GM21619 (cell line): ENCODE measurements around the gene VWC2L.

ENCODE experiments used
- ATAC-seq: cut with Tn5 transposase; IDR thresholded peaks from one replicate; pipeline ENCODE4 v1.9.1; 2021; ENCODE audit not compliant: unreplicated experiment

The VWC2L gene

DNA sequence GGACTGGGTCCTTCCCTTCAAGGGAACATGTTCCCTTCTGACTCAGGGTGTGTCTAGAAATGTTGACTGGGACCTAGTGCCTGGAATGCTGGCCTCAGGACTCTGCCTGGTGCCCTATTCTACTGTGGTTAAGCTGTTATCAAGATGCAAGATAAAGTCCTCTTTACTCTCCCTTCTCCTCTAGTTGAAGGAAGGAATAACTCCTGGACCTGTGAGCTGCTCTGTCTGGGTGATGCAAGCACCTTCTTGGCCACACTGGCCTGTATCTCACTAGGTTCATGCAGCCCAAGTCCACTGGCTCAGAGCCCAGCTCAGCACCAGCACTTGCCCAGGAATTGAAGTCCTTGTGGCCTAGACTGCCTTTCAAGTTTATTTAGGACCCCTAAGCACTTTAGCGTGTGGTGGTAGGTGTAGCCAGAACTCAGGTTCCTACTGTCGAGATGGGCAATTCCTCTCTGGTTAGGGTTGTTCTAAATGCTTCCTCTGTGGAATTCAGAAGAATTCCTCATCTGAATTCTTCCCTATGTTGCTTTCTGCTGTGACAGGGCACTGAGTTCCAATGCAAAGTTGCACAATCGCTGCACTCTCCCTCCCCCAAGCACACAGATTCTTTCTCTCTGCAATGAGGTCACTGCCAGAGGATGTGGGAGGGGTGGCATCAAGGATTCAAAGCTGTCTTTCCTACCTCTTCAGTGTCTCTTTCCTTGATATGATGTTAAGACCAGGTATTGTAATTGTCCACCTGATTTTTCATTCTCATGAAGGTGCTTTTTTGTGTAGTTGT, 54.7 kb downstream of the VWC2L start:
- no peak for ATAC-seq

GRCh38 chr2:214469728-214470127, 58.9 kb downstream of the VWC2L start:
- no peak for ATAC-seq

GRCh38 chr2:214471382-214471781, 60.5 kb downstream of the VWC2L start:
- ATAC-seq, result no peak

GRCh38 chr2:214471990-214472389, 61.1 kb downstream of the VWC2L start:
- ATAC-seq, result no peak

DNA sequence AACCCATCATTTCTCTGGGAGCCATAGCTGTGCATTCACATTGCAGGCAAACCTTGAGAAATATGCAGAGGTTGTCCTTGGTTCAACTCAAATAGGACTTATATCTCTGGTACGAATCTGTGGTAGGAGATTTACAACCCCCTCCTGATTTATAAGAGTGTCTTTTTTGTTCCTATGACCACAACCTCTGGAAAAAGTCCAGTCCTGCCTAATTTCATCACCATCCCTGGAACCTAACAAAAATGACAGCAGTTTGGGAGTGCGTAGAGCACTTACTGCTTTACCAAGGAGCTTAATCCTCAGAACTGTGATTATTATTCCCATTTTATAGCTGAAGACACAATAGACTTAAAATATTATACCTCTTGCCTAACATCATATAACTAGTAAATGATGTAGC, 66.5 kb downstream of the VWC2L start:
- no peak for ATAC-seq

DNA sequence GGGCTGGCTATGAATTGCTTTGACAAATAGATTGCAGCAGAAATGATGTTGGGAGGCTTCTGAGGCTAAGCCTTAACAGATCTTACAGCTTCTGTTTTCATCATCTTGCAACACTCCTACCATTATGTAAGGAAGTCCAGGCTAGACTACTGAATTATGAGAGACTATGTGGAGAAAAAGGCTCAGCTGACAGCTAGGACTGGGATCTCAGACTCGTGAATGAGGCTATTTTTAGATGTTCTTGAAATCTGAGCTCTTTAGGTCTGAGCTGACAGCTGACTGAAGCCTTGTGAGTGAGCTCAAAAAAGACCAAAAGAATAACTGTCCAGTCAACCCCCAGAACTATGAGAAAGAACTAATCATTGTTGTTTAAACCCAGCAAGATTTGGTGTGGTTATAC, 70.3 kb downstream of the VWC2L start:
- ATAC-seq, result no peak

GRCh38 chr2:214482728-214483127, 71.9 kb downstream of the VWC2L start:
- ATAC-seq, result no peak

DNA sequence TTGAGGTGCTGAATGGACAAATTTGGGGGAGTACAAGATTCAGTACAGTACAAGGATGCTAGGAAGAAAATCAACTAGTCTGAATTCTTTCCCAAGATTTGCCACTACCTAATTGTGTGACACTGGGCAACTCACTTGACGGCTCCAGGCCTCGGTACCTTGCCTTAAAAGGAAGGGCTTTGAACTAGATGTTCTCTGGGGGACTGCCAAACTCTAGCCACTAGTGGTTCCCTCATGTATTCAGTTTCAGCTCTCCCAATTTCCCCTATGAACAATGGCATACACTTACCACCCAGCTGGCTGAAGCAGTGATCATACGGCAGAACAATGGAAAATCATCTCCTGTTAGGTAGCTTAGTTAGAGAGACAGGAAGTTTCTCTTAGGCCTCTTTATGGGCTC, 73.4 kb downstream of the VWC2L start:
- ATAC-seq, result no peak

GRCh38 chr2:214484701-214485100, 73.8 kb downstream of the VWC2L start:
- no peak for ATAC-seq

DNA sequence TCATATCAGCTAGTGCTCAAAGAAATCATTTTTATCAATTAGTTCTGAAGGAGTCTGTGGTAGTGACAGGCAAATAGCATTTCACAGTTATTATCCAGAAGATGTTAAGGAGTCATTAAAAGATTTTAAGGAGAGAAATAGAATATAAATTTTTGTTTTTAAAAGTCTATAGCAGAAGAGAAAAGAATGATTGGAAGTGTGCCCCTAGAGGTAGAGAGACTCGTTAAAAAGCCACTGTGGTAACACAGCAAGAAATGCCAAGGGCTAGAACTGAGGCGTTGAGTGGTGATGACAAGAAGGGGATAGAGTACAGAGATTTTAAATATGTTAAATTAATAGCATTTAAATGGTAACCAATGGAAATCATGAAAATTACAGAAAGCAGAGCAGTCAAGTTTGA, 78.3 kb downstream of the VWC2L start:
- no peak for ATAC-seq

GRCh38 chr2:214489702-214490101, 78.8 kb downstream of the VWC2L start:
- ATAC-seq, result no peak

- no peak for ATAC-seq
These were observed 81.3 kb downstream of the VWC2L start for GRCh38 chr2:214492152-214492551.

DNA sequence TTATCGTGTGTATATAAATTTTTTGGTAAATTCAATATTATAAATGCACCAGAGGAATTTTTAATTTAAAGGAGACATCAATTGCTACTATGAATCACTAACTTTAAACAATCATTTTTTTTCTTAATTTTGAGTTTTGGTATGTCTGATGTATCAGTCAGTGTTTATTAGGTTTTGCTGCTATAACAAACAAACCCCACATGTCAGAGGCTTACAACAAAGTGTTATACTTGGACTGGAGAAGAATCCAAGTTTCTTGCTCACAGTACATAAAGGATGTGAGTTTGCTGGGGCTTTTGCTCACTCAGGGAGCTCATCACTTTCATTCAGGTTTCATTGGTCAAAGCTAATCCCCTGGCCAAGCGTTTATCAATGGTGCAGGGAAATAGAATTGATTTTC, 81.8 kb downstream of the VWC2L start:
- ATAC-seq, result no peak

DNA sequence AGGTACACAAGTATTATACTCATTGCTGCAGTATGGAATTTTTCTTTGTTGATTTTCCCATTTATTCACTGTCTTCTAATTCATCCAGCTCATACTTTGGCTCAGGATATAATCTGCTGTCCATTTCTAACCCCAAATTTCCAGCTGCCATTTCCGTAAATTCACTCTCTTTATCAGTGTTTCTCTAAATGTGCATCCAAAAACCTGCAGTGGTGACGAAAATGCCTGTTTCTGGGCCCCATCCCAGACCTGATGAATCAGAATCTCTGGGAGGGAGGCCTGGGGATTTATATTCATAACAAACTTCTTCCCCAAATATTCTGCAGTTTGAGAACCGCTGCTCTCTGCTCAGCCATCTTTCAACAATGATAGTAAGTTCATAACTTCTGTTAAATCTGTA, 86.6 kb downstream of the VWC2L start:
- ATAC-seq, result no peak

DNA sequence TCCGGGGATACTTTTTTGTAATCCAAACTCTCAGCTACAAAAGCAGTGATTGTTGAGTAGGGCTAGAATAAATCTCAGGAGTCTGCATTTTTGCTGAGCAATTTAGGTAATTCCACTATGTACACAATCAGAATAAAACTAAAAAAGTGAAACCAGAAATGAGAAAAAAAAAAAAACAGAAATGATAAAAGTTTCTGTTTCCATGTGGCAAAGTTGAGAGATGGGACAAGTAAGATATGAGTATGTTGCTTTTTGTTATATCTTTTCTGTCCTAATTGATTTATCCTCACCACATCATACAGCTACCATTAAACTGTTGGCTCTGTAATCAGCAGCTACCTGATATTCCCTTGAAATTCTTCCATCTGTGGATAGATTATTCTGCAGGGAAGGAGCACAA, 92.7 kb downstream of the VWC2L start:
- no peak for ATAC-seq

DNA sequence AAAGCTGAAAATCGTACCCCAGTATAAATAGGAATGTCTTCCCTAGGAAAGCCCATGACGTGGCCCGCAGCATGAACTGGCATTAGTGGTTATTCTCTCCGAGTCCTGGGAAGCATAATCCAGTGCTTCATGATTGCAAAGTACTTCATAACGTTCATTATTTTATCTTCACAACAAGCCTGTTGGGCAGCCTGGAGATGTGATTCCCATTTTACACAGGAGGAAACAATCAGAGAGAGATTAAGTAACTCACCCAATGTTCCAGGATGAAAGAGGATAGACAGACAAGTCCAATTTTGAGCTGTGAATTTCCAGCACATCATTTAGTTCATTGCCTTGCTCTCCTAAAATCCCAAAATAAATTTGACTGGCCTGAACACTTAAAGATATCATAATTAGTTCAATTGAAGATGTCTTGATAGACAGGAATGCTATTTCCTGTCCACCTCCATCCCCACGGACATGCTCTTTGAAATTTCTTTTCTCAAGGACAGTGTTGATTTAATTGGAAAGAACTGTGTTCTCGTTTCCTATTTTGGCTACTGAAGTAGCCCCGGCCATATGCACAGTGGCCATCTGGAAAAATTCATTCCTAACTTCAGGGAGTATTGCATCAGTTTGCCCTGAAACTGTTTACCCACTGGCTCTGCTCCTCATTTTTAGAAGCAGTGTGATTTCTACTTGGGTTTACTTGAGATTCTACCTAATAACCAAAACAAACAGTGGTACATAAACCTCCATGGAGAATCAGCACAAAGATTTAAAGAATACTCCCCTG, 93.9 kb downstream of the VWC2L start:
- ATAC-seq, result no peak

GRCh38 chr2:214507032-214507431, 96.2 kb downstream of the VWC2L start:
- ATAC-seq, result no peak

DNA sequence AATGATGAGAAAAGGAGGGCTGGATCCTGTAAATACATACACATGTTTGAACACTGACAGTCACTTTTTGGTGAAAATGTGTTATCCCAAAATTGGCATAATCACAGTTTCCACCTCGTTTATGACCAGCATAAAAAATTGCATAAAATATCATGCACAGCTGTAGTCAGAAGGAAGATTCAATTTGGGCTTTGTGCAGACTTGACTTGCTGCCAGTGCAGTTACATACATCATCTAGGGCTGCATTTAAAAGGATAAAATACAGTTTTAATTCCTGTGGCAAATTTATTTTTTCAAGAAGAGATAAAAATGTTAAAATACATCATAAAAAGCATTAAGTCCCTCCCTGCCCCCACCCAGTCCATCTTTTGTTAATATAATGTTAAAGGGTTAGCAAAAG, 103.8 kb downstream of the VWC2L start:
- no peak for ATAC-seq

- no peak for ATAC-seq
These were observed 104.3 kb downstream of the VWC2L start for GRCh38 chr2:214515111-214515510.

- ATAC-seq, result no peak
These were observed 108.5 kb downstream of the VWC2L start for GRCh38 chr2:214519258-214519818.

- ATAC-seq, result no peak
These were observed 118.2 kb downstream of the VWC2L start for GRCh38 chr2:214529021-214529420.

GRCh38 chr2:214529514-214529913, 118.7 kb downstream of the VWC2L start:
- no peak for ATAC-seq
